H9 (cell line): ENCODE results near the gene CSNK1E. TPM values are rescaled to one million over a fixed set of nuclear protein-coding genes. Genes with fewer than 3 reads are reported as not detected.

Source experiments
- DNase-seq: peaks from one replicate; pipeline ENCODE4 v3.0.0-alpha.2; 2017
- H2AFZ ChIP-seq: one replicate; pipeline ENCODE4 v1.6.1; 2013; ENCODE audit warnings: mild to moderate bottlenecking, low read length, control low read depth, moderate library complexity
- H2AK5ac ChIP-seq: 2 replicates; pipeline ENCODE4 v1.6.1; 2013; ENCODE audit warnings: low read length, control low read depth, mixed read lengths; ENCODE audit not compliant: insufficient read length
- H2BK120ac ChIP-seq: one replicate; pipeline ENCODE4 v1.6.1; 2013; ENCODE audit warnings: low read depth, mild to moderate bottlenecking, low read length, control low read depth, inconsistent platforms; ENCODE audit not compliant: poor library complexity, severe bottlenecking
- H2BK12ac ChIP-seq: 2 replicates; pipeline ENCODE4 v1.6.1; 2013; ENCODE audit warnings: low read length, control low read depth, mixed read lengths, low read depth; ENCODE audit not compliant: insufficient read length
- H2BK15ac ChIP-seq: 2 replicates; pipeline ENCODE4 v1.6.1; 2013; ENCODE audit warnings: low read depth, low read length, control low read depth
- H2BK20ac ChIP-seq: one replicate; pipeline ENCODE4 v1.6.1; 2013; ENCODE audit warnings: low read depth, mild to moderate bottlenecking, low read length, control low read depth, inconsistent platforms; ENCODE audit not compliant: poor library complexity, severe bottlenecking
- H2BK5ac ChIP-seq: 2 replicates; pipeline ENCODE4 v1.6.1; 2013; ENCODE audit warnings: low read length, control low read depth, mixed read lengths; ENCODE audit not compliant: insufficient read length
- H3K14ac ChIP-seq: 2 replicates; pipeline ENCODE4 v1.6.1; 2013; ENCODE audit warnings: low read length, control low read depth; ENCODE audit not compliant: insufficient read depth
- H3K18ac ChIP-seq: 2 replicates; pipeline ENCODE4 v1.6.1; 2013; ENCODE audit warnings: low read depth, mild to moderate bottlenecking, mixed read lengths, low read length, control low read depth; ENCODE audit not compliant: insufficient read length
- H3K23ac ChIP-seq: 2 replicates; pipeline ENCODE4 v1.6.1; 2013; ENCODE audit warnings: low read length, control low read depth, mixed read lengths, low read depth; ENCODE audit not compliant: insufficient read length
- H3K23me2 ChIP-seq: 2 replicates; pipeline ENCODE4 v1.6.1; 2013; ENCODE audit warnings: low read depth, mild to moderate bottlenecking, mixed read lengths, low read length, control low read depth; ENCODE audit not compliant: insufficient read length, poor library complexity, severe bottlenecking
- H3K27ac ChIP-seq: 2 replicates; pipeline ENCODE4 v1.5.1; 2013; ENCODE audit warnings: low read length, control low read depth, mixed read lengths, low read depth; ENCODE audit not compliant: insufficient read length
- H3K27me3 ChIP-seq: 2 replicates; pipeline ENCODE4 v1.6.1; 2013; ENCODE audit warnings: low read length, control low read depth, inconsistent platforms; ENCODE audit not compliant: insufficient read depth
- H3K4ac ChIP-seq: 2 replicates; pipeline ENCODE4 v1.6.1; 2013; ENCODE audit warnings: low read depth, mild to moderate bottlenecking, control low read depth, inconsistent platforms, low read length, moderate library complexity
- H3K4me1 ChIP-seq: 2 replicates; pipeline ENCODE4 v1.6.1; 2013; ENCODE audit warnings: low read length, control low read depth, inconsistent platforms; ENCODE audit not compliant: insufficient read depth
- H3K4me2 ChIP-seq: 2 replicates; pipeline ENCODE4 v1.6.1; 2013; ENCODE audit warnings: low read length, control low read depth, mixed read lengths; ENCODE audit not compliant: insufficient read length, insufficient read depth
- H3K56ac ChIP-seq: 2 replicates; pipeline ENCODE4 v1.6.1; 2013; ENCODE audit warnings: low read depth, mild to moderate bottlenecking, mixed read lengths, low read length, control low read depth; ENCODE audit not compliant: insufficient read length
- H3K79me1 ChIP-seq: 2 replicates; pipeline ENCODE4 v1.6.1; 2013; ENCODE audit warnings: low read depth, mild to moderate bottlenecking, moderate library complexity, low read length, control low read depth, inconsistent platforms; ENCODE audit not compliant: insufficient read depth, poor library complexity, severe bottlenecking
- H3K79me2 ChIP-seq: 2 replicates; pipeline ENCODE4 v1.6.1; 2013; ENCODE audit warnings: low read length, control low read depth, inconsistent platforms; ENCODE audit not compliant: insufficient read depth
- H3K9ac ChIP-seq: 2 replicates; pipeline ENCODE4 v1.6.1; 2013; ENCODE audit warnings: low read length, control low read depth, mixed read lengths; ENCODE audit not compliant: insufficient read length; ENCODE audit errors: extremely low read depth
- H3K9me3 ChIP-seq: one replicate; pipeline ENCODE4 v1.6.1; 2013; ENCODE audit warnings: low read depth, low read length, inconsistent platforms; ENCODE audit not compliant: control insufficient read depth
- H3T11ph ChIP-seq: one replicate; pipeline ENCODE4 v1.6.1; 2013; ENCODE audit warnings: mild to moderate bottlenecking, low read length, control low read depth, inconsistent platforms
- H4K20me1 ChIP-seq: one replicate; pipeline ENCODE4 v1.6.1; 2013; ENCODE audit not compliant: control insufficient read depth, insufficient read length, insufficient read depth
- H4K5ac ChIP-seq: 2 replicates; pipeline ENCODE4 v1.6.1; 2013; ENCODE audit warnings: low read depth, mild to moderate bottlenecking, mixed read lengths, low read length, control low read depth; ENCODE audit not compliant: insufficient read length
- H4K8ac ChIP-seq: replicated peaks from 2 replicates; pipeline ENCODE4 v1.6.1; 2013; ENCODE audit warnings: low read length, control low read depth, mixed read lengths, low read depth; ENCODE audit not compliant: insufficient read length
- H4K91ac ChIP-seq: 2 replicates; pipeline ENCODE4 v1.6.1; 2013; ENCODE audit warnings: low read depth, mild to moderate bottlenecking, moderate library complexity, mixed read lengths, low read length, control low read depth; ENCODE audit not compliant: insufficient read length
- H3K27ac Mint-ChIP-seq, 3 experiments: 2 replicates in 2 of 3; 3 replicates in 1 of 3; pipeline ENCODE4 v1.8.0; 2020 to 2021; ENCODE audit warnings: mixed read lengths in 3 of 3, mild to moderate bottlenecking in 1 of 3, moderate library complexity in 1 of 3
- H3K27me3 Mint-ChIP-seq: 2 replicates; pipeline ENCODE4 v1.8.0; 2021; ENCODE audit warnings: low read depth, mild to moderate bottlenecking, moderate library complexity, mixed read lengths
- H3K36me3 Mint-ChIP-seq, 3 experiments: 2 replicates in 2 of 3; 3 replicates in 1 of 3; pipeline ENCODE4 v1.8.0; 2020 to 2021; ENCODE audit warnings: low read depth in 3 of 3, mixed read lengths in 3 of 3; ENCODE audit not compliant: insufficient read depth in 1 of 3
- H3K4me1 Mint-ChIP-seq, 2 experiments: 2 replicates each; pipeline ENCODE4 v1.8.0; 2020; ENCODE audit warnings: mixed read lengths in 2 of 2
- H3K4me3 Mint-ChIP-seq, 2 experiments: 2 replicates in 1 of 2; 3 replicates in 1 of 2; pipeline ENCODE4 v1.8.0; 2020 to 2021; ENCODE audit warnings: mild to moderate bottlenecking in 2 of 2, mixed read lengths in 2 of 2, moderate library complexity in 1 of 2
- H3K9me3 Mint-ChIP-seq, 2 experiments: 2 replicates in 1 of 2; 3 replicates in 1 of 2; pipeline ENCODE4 v1.8.0; 2020; ENCODE audit warnings: mild to moderate bottlenecking in 2 of 2, mixed read lengths in 2 of 2, moderate library complexity in 1 of 2
- CTCF ChIP-seq: fragments of 200-600 bp; sonication (generic); conservative IDR thresholded peaks from 3 replicates; pipeline ENCODE4 v1.8.0; 2021; ENCODE audit warnings: antibody characterized with exemption, mild to moderate bottlenecking
- WGBS: extraction: QIAGEN DNeasy Blood & Tissue Kit; methylation state at CpG from one replicate; pipeline ENCODE4 v1.1.7; 2013; ENCODE audit warnings: missing lambda C conversion rate, low lambda C conversion rate, mixed read lengths; ENCODE audit not compliant: insufficient read length; ENCODE audit errors: extremely low coverage; 5-methylcytosine and 5-hydroxymethylcytosine counted together
- total RNA-seq: library from RNA; stranded (reverse); gene quantifications from 2 replicates; pipeline ENCODE4 v1.2.1, GENCODE V29; 2021

Gene CSNK1E
- total RNA-seq, 1 experiment from 2014 or later, result 236 TPM

GRCh38 chr22:38295863-38296262 is 21.4 kb downstream of the CSNK1E start:
- H3K4me1 Mint-ChIP-seq, result peaks cover 3 to 17% of the 10 kb centered on the region in 2 experiments; a peak in 3 of 4 replicates
- Histone ChIP-seq H3K79me1 (no peaks in the 10 kb centered on the region), H2AFZ (no peak overlapping the region), H4K91ac (no peak overlapping the region), H3K56ac (no peak overlapping the region), H3K23ac (no peak overlapping the region), H3K27ac (no peak overlapping the region), H2BK20ac (no peak overlapping the region), H3K9me3 (no peaks in the 10 kb centered on the region), H3K4ac (no peak overlapping the region), H3K14ac (no peak overlapping the region), H2BK12ac (no peak overlapping the region), H3K27me3 (no peaks in the 10 kb centered on the region), H4K20me1 (peaks cover 2% of the 10 kb centered on the region), H3T11ph (no peak overlapping the region), H2BK5ac (no peak overlapping the region), H4K8ac (no peak overlapping the region), H3K23me2 (no peaks in the 10 kb centered on the region), H2AK5ac (no peak overlapping the region), H4K5ac (no peak overlapping the region), H2BK120ac (no peak overlapping the region), H3K18ac (no peak overlapping the region), H2BK15ac (no peak overlapping the region), H3K9ac (no peak overlapping the region), H3K4me2 (no peak overlapping the region), H3K79me2 (no peaks in the 10 kb centered on the region), H3K4me1 (no peaks in the 10 kb centered on the region)
- H3K27me3 Mint-ChIP-seq, result no peaks in the 10 kb centered on the region
- no peak for DNase-seq
- WGBS, result no CpG with 5 or more reads among the region's 9 CpGs
- H3K4me3 Mint-ChIP-seq, result no peak overlapping the region
- H3K27ac Mint-ChIP-seq, result peak overlapping the region in 2 of 3 experiments; percentile 31 to 68; a peak in 3 of 7 replicates
- no peaks in the 10 kb centered on the region for H3K9me3 Mint-ChIP-seq
- no peak for TF ChIP-seq CTCF
- H3K36me3 Mint-ChIP-seq, result peaks cover 54 to 94% (median 91%) of the 10 kb centered on the region in 3 experiments
